ENCODE results near the gene ODAD3.
"Not testable (repeated sequence)": the region's sequence is repeated elsewhere in the genome, so short reads cannot be mapped to it uniquely, and the experiment has no call there.

Gene ODAD3

DNA sequence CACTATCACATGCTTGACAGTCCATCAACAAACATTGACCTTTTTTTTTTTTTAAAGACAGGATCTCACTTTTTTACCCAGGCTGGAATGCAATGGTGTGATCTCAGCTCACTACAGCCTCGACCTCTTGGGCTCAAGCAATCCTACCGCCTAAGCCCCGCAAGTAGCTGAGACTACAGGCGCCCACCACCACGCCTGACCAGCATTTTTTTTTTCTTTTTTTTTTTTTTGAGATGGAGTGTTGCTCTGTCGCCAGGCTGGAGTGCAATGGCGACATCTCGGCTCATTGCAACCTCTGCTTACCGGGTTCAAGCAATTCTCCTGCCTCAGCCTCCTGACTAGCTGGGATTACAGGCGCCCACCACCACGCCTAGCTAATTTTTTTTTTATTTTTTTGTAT lies 24.0 kb upstream of the ODAD3 start:
- not testable (repeated sequence) for DNase-seq

DNA sequence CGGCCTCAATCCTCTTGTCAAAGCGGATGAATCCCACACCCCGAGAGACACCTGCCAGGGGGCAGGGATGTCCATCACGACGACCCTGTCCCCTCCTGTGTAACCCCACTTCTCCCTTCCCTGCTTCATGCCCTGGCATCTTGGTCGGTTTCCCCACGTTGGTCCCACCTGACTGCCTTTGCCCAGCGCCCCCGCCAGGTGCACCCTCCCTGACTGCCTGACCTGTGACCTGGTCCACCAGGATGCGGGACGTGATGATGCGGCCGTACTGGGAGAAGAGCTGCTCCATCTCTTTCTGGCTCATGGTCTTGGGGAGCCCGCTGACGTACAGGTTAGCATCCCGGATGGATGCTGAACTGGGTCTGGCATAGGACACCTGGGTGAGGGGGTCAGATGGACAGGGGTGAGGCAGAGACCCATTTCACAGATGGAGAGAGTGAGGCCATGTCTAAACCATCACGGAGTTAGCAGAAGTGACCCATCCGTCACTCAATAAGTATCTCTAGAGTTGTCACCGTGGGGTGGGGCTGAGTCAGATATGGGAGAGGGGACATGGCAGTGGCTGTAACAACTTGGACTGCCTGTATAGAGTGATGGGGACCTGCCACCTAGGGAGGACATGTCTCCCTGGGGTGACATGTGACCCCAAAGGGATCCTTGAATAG lies 23.4 kb upstream of the ODAD3 start:
- no peak for DNase-seq

DNA sequence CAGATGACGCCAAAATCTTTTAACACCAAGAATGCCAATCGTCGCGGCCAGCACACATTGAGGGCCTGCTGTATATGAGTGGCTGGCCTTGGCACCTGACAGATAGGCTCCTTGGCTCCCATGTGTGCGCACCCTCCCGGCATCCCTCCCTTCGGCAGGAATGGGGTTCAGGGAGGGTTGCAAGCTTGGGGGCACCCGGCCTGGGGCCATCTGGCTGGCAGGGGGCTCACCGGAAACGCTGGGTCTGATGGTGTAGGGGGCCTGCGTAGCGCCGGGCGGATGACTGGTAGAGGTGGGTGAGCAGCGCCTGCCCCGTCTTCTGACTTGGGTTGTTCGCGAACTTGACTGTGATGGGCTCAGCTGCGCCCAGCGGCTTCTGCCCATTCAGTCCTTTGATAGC lies 22.9 kb upstream of the ODAD3 start:
- no peak for DNase-seq

DNA sequence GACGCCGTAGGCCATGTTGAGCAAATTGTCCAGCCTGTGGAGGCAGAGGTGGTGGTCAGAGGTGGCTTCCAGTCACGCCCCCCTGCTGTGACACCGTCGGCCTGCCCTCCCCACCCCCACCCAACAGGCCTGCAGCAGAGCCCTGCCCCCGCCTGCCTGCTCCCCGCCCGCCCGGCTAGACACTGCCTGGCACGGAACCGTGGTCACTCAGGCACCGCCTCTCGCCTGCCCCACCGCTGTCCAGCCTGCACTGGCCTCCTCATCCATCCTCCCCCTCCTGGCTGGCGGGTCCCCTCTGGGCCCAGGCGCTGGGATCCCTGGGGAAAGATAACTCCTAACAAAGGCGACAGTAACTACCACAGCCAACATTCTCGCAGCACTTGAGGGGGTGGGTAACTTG lies 22.2 kb upstream of the ODAD3 start:
- no peak for DNase-seq

DNA sequence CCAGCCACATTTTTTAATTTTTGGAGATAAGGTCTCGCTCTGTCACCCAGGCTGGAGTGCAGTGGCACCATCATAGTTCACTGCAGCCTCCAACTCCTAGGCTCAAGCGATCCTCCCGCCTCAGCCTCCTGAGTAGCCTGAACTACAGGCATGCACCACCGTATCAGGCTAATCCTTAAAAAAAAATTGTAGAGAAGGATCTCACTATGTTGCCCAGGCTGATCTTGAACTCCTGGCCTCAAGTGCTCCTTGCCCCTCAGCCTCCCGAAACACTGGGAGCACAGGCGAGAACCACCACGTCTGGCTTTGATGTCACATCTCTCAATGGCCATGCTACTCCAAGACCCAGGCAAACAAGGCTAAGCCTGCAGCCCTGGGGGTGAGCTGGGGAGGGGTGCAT lies 21.7 kb upstream of the ODAD3 start:
- no peak for DNase-seq

DNA sequence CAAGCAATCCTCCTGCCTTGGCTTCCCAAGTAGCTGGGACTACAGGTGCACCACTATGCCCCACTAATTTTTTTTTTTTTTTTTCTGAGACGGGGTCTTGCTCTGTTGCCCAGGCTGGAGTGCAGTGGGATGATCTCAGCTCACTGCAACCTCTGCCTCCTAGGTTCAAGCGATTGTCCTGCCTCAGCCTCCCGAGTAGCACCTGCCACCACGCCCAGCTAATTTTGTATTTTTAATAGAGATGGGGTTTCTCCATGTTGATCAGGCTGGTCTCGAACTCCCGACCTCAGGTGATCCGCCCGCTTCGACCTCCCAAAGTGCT lies 20.3 kb upstream of the ODAD3 start:
- not testable (repeated sequence) for DNase-seq

DNA sequence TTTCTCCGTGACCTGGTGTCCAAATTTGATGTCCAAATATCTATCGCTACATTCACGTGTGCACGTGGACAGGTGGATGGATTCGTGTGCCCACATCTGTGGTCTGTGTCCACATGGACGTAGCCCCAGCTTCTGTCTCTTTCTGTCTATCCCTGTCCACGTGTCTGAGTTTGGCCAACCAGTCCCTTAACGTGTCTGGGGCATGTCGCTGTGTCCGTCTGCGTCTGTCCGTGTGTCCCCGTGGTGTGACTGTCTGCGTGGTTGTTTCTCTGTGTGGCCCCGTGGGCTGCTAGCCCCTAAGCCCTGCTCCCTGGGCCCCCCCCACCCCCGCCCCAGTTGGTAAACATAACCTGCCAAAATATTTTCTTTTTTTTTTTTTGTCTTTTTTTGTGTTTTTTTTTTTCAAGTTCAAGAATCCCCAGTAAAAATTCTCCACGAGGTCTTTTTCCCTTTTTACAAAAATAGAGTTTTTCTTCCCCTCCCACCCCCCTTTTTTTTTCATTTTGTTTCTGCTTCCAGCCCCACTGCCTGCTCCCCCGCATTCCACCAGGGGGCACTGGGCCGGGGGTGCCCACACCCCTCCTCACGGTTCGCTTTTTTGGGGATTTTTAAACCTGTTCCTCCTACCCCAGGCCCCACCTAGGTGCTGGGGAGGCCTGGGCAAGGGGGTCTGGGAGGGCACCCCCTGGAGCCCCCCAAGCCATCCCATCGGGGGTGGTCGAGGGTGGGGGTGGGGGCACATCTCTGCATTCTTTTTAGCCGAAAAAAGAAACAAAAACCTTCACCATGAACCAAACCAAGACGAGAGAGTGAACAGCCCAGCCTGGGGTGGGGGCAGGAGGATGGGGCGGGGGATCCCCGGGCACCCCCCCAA lies 18.8 kb upstream of the ODAD3 start:
- DNase-seq, result peak in 1 of 2 donors; percentile 17

DNA sequence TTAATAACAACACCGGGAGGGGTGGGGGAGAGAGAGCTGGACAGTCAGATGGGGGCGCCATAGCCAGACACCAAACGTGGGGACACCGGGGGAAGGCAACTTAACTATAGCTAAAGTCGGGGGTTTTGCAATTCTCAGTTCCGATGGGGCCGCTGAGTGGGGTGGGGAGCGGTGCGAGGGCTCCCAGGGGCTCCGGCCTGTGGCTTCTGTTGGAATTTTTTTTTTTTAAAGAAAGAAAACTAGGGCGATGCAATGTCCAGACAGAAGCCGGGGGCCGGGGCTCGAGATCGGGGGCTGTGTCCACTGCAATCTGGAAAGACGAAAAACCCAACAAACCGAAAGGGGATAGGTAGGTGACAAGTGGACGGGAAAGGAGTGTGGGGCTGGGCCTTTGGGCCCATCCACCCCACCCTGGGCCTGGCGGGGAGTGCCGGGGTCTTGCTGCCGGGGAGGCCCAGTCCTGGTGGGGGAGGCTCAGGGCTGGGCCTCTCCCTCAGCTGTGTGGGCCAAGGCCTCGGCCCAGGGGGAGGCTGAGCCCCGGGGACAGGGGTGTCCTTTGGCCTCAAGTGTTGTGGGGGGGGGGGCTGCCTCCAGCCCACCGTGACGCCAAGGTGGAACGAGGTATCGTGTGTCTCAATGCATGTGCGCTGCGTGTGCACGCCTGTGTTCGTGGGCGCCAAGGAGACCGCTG lies 17.8 kb upstream of the ODAD3 start:
- DNase-seq, result no peak

DNA sequence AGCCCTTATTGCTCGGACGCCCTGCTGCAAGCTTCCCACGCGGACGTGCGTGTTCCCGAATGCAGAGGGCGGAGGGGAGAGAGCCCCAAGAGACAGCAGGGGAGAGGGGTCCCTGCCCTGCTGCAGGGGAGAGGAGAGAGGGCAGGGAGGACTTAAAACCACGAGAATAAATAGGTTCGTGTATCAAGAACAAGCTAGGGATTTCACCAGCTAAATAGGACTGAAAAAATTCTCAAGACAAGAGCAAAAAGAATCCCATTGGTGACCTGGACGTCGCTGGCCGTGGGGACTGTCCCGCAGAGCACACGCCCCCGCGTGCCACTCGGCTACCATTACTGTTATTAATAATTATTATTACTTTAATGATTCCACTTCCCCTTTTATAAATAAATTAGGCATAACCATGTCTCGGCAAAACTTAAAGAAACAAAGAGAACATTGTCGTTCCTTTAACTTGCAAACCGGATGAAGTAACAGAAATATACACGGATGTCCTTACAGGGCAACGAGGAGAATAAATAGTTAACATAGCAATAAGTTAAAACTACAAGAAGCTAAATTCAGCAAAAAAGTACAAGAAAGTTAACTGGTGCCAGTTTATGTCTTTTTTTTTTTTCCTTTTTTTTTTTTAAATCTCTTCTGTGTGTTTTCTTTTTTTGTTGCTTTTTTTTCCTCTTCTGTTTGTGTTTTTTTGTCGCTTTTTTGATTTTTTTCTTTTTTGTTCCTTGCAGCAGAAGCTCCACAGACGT lies 17.1 kb upstream of the ODAD3 start:
- no peak for DNase-seq

DNA sequence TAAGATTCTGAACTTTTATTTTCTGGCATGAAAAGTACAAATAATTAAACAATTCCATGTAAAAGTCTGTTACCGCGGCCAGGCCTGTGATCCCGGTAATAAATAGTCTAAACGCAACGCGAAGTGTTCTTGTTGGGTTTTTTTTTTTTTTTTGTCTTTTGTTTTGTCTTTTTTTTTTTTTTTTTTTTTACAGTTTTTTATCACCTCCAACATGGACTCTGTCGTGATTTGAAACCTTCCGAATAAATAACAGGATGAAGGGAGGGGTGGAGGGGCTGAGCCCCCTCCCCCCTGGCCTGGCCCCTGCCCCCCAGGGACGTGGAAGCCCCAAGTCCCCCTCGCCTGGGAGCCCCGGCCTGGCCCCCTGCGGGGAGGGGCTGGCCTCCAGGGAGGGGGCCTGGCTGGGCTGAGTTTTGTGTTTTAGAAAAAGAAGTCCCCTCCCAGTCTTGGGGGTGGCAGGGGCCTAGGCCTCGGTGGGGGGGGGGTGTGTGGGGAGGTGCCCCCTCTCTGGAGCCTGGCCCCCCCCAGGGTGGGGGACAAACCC lies 16.5 kb upstream of the ODAD3 start:
- DNase-seq, result no peak

DNA sequence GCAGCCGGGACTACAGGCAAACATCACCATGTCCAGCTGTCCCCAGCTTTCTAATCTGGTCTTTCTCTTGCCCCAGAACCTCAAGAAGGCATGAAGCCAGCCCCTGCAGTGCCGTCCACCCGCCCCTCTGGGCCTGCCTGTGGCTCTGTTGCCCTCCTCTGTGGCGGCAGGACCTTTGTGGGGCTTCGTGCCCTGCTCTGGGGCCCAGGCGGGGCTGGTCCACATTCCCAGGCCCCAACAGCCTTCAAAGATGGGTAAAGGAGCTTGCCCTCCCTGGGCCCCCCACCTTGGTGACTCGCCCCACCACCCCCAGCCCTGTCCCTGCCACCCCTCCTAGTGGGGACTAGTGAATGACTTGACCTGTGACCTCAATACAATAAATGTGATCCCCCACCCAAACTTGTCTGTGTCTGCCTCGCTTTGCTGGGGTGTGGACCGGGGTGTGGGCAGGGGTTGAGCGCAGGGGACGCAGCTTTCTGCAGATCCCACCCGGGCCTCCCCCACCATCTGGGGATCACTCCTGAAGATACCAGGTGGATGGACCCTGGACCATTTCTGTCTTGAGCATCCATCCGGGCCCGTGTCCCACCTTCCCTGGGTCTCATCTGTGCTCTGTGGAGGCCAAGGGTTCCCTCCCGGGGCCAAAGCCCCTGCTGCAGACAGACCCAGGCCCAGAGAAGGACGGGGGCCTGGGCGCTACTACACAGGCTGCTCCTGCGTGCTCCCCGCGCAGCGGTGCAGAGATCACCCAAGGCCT lies 15.8 kb upstream of the ODAD3 start:
- no peak for DNase-seq

DNA sequence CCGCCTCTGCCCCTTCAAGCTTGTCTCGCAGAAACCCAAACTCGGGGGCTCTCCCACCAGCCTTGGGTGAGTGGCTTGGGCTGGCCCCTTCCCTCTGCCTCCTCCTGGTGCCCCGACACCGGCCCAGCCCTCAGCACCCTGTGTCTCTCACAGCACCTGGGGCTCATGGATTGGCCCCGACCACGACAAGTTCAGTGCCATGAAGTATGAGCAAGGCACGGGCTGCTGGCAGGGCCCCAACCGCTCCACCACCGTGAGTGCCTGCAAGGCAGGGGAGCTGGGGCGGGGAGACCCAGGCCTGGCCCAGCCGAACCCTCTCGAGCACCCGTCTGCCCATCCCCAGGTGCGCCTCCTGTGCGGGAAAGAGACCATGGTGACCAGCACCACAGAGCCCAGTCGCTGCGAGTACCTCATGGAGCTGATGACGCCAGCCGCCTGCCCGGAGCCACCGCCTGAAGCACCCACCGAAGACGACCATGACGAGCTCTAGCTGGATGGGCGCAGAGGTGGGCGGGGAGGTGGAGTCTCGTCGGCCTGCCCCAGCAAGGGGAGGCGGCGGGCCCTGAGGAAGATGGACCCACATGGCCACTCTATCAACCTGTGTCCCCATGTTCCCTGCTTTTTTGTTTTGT lies 14.1 kb upstream of the ODAD3 start:
- no peak for DNase-seq

DNA sequence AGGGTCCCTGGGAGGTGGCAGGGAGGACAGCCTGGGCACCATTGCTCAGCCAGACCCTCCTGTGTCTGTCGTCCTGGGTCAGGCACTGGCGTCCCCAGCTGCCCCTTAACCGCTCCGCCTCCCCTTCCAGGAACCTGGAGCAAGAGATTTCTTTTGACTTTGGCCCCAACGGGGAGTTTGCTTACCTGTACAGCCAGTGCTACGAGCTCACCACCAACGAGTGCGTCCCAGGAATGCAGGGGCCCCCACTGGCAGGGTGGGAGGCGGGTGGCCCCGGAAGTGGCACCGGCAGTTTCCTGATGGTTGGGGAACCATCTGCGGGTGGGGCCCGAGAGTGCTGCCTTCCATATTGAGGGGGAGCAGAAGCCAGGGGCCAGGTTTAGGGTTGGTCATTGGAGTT lies 13.5 kb upstream of the ODAD3 start:
- DNase-seq, result no peak

DNA sequence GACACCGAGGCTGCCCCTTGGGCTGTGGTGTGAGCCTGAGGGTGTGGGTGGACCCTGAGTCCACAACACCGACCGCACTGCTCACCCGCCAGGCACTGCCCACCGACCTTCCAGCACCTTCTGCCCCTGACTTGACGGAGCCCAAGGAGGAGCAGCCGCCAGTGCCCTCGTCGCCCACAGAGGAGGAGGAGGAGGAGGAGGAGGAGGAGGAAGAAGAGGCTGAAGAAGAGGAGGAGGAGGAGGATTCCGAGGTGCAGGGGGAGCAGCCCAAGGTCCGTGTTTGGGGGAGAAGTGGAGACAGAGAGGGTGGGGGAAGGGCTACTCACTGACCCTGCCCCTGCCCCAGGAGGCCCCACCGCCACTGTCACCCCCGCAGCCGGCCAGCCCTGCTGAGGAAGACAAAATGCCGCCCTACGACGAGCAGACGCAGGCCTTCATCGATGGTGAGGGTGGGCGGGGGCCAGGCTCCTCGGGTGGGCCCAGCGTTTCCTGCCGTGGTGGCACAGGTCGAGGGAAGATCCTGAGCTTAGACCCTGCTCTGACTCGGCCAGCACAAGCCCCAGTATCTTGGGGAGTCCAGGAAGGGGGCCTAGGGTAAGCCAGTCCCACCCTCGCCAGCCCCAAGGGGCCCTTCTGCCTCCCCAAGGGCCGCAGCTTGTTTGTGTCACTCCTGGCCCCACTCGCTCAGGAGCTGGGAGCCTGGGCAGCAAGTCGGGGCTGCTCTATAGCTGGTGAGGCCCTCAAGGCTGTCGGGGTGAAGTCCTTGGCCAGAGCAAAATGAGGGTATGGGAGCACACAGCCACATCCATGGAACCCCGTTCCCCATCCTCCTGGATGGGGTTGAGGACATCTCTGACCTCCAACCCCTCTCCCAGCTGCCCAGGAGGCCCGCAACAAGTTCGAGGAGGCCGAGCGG lies 12.7 kb upstream of the ODAD3 start:
- no peak for DNase-seq

DNA sequence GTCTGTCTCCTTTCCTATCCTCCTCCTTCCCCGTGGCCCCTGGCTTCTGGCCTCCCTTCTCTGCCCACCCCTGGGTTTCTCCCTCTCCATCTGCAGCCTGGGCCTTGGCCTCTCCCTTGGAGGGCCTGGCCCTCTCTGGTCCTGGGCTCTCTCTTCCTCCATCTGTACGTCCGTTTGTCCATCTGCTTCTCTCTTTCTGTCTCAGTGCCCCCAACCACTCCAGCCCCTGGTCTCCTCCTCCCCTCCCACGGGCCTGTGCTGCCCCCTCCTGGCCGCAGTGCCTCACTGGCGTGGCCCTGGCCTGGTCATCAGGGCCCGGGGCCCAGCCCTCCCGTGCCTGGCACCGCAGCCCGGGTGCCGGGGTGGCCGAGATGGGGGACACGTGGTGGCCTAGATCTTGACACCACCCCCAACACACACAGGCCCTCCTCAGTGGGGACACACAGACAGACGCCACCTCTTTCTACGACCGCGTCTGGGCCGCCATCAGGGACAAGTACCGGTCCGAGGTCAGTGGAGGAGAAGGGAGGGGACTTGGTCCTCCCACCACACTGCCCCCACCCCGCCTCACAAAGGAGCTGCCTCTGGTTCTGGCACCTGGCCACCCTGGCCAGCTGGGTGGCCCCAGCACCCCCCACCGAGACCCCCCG lies 11.9 kb upstream of the ODAD3 start:
- peak; percentile 28 to 48 for DNase-seq

DNA sequence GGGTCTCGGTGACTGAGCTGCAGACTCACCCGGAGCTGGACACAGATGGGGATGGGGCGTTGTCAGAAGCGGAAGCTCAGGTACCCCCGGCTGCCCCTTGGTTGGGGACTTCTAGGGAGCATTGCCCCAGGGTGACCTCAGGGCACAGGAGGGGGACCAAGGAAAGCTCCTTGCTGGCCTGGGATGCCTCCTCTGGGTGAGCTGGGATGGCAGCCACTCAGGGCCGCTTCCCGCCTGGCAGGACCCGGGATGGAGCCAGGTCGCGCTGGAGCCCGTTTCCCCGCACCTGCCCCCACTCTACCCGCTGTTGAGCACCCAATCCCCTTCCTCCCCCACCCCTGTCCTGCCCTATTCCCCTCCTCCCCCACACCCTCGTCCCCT lies 11.3 kb upstream of the ODAD3 start:
- DNase-seq, result no peak

DNA sequence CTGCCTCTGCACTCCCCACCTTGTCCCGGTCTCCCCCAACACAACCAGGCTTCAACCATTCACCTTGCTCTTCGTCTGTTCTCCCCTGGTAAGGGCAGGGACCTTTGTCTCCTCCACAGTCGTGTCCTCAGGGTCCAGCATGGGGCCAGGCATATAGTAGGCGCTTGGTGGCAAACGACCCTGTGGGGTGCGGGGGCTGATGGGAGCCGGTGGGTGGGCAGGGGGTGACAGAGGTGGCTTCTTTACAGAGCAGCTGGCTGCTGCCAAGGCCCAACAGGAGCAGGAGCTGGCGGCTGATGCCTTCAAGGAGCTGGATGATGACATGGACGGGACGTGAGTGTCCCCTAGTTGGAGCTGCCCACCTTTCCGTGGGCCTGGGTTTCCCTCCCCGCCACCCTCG lies 10.2 kb upstream of the ODAD3 start:
- DNase-seq, result no peak

DNA sequence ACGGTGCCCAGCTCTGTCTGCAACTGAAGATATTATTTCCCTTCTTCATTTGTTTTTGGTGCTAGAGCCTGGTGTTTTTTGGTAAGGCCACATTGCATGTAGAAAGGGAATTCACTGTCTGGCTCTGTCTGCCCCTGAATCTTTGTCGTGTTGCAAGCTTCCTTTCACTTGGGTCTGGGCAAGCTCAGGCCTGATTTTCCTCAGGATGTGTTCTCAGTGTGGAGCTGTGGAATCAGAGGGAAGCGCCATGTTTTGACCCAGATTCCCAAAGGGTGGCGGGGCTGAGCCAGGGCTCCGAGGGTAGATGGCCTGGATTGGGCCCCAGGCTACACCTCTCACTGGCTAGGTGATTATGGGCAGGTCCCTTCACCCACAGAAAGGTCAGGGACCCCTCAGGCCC lies 9.1 kb upstream of the ODAD3 start:
- DNase-seq, result no peak

DNA sequence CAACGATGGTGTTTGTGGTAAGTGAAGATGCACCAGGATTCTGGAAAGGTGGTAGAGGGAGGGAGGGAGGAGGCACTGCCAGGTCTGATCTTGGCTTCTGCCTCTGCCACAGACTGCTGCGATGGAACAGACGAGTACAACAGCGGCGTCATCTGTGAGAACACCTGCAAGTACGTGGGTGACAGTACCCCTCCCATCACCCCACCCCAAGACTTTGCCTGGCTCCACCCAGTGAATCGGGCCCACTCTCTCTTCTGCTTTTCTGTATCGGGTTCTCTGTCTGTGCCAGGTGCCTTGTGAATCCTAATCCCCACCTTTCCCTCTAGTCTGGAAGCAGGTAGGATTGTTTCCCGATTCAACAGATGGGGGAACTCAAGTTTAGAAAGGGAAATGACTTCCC lies 3.0 kb upstream of the ODAD3 start:
- DNase-seq, result no peak

DNA sequence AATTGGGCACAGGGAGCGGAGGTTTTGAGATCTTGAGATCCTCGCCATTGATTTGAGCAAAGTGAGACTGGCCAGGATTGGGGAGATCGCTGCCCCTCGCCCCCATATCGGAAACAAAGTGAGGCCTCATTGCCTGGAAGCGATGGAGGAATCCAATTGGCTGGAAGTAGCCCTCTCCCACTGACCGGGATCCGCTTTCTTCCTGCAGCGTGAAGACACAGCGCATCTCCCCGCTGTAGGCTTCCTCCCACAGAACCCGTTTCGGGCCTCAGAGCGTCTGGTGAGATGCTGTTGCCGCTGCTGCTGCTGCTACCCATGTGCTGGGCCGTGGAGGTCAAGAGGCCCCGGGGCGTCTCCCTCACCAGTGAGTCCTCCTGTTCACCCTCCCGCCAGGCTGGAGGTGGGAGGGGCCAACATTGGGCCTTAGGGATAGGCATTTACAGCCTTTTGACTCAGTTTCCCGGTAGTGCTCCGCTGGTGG lies 952 bp upstream of the ODAD3 start:
- no peak for DNase-seq
